GM18867 (cell line): ENCODE results near the gene TBXAS1.
"Not testable (repeated sequence)": the region's sequence is repeated elsewhere in the genome, so short reads cannot be mapped to it uniquely, and the experiment has no call there.

Experiments
- ATAC-seq: cut with Tn5 transposase; IDR thresholded peaks from one replicate; pipeline ENCODE4 v1.9.1; 2021; ENCODE audit warnings: mild to moderate bottlenecking, moderate library complexity; ENCODE audit not compliant: unreplicated experiment

Gene TBXAS1

GRCh38 chr7:139825666-139826290, 3.3 kb upstream of the TBXAS1 start:
- ATAC-seq = no peak

GRCh38 chr7:139827042-139827441, 2.0 kb upstream of the TBXAS1 start:
- ATAC-seq = no peak

GRCh38 chr7:139828446-139828845, 618 bp upstream of the TBXAS1 start:
- ATAC-seq = no peak

- no peak for ATAC-seq
These were observed 682 bp downstream of the TBXAS1 start for GRCh38 chr7:139829775-139830117.

GRCh38 chr7:139830292-139830691, 1.2 kb downstream of the TBXAS1 start:
- no peak for ATAC-seq

GRCh38 chr7:139830782-139831501, 1.9 kb downstream of the TBXAS1 start:
- ATAC-seq = no peak

- ATAC-seq = not testable (repeated sequence)
These were observed 6.8 kb downstream of the TBXAS1 start for GRCh38 chr7:139835848-139836247.

GRCh38 chr7:139837291-139837690, 8.2 kb downstream of the TBXAS1 start:
- ATAC-seq = not testable (repeated sequence)

GRCh38 chr7:139838276-139838675, 9.2 kb downstream of the TBXAS1 start:
- ATAC-seq = no peak

- no peak for ATAC-seq
These were observed 9.8 kb downstream of the TBXAS1 start for GRCh38 chr7:139838876-139839275.

- ATAC-seq = no peak
These were observed 11.7 kb downstream of the TBXAS1 start for GRCh38 chr7:139840776-139841175.

GRCh38 chr7:139842401-139843210, 13.5 kb downstream of the TBXAS1 start:
- ATAC-seq = peak; percentile 80

- not testable (repeated sequence) for ATAC-seq
These were observed 14.1 kb downstream of the TBXAS1 start for GRCh38 chr7:139843211-139843537.

- no peak for ATAC-seq
These were observed 15.8 kb downstream of the TBXAS1 start for GRCh38 chr7:139844779-139845442.

- no peak for ATAC-seq
These were observed 16.4 kb downstream of the TBXAS1 start for GRCh38 chr7:139845443-139845805.

GRCh38 chr7:139846297-139846696, 17.2 kb downstream of the TBXAS1 start:
- no peak for ATAC-seq

- no peak for ATAC-seq
These were observed 19.2 kb downstream of the TBXAS1 start for GRCh38 chr7:139848274-139848673.

- ATAC-seq = no peak
These were observed 21.8 kb downstream of the TBXAS1 start for GRCh38 chr7:139850906-139851305.

- ATAC-seq = no peak
These were observed 22.9 kb downstream of the TBXAS1 start for GRCh38 chr7:139851770-139852481.

GRCh38 chr7:139852482-139852845, 23.4 kb downstream of the TBXAS1 start:
- no peak for ATAC-seq
